ENCODE measurements around the gene TSPAN18. TPM values are rescaled to one million over a fixed set of nuclear protein-coding genes. Genes with fewer than 3 reads are reported as not detected.

TSPAN18 gene, protein sequence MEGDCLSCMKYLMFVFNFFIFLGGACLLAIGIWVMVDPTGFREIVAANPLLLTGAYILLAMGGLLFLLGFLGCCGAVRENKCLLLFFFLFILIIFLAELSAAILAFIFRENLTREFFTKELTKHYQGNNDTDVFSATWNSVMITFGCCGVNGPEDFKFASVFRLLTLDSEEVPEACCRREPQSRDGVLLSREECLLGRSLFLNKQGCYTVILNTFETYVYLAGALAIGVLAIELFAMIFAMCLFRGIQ
- total RNA-seq (2022; extraction: Qiagen RNA extraction): 2.6 to 3.6 TPM (median 3.5 TPM) in 5 replicates

DNA sequence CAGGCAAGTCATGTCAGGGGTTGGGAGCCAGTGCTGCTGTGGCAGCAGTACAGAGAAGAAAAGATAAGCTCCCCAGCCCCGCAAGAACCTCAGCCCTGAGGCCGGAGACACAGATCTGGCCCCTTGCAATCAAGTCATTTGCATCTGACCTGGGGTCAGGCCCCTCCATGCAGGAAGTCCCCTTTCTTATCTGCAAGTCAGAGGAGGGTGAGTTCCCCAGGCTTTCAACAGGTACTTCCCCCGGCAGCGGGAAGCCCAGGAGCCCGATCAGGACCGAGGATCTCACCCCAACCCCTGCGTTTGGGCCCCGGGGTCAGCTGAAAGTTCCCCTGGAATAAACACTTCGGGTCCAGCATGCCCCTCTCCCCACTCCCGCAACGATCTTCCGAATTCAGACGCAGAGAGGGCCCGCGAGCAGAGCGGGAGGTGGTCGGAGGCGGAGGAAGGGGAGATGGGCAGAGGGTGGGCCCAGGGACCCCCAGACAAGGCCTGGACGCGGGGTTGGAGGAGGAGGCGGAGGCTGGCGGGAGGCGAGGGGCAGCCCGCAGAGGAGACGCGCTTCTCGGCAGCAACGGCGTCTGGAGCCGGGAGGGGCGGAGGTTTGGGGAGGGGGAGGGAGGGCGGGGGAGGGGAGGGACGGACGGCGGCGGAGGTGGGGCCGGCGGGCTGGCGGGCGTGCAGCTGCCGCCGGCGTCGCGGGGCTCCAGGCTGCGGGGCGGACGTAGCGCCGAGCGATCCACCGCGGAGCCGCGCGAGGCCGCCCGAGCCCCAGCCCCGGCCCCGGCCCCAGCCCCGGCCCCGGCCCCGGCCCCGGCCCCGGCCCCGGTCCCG lies at the start of gene TSPAN18:
TSS of gene TSPAN18 (plus strand) at position 680 of the 831 bp plus-strand sequence. CDS start 179,455 bp downstream, outside the sequence.

GRCh38 chr11:44950625-44951476 lies 224.1 kb downstream of the TSPAN18 start, which contains the start of gene TP53I11:
Gene TP53I11, minus strand, starts transcription at chr11:44950883. Its CDS starts 12,548 bp downstream, at chr11:44938335.

Other genes starting within 250 kb of the TSPAN18 start
- gene CD82, start 161.3 kb upstream of the TSPAN18 start, total RNA-seq (2022; extraction: Qiagen RNA extraction): 4.3 to 7.7 TPM (median 5.3 TPM) in 5 replicates
- 36.6 to 48.4 TPM (median 40.8 TPM) in 5 replicates for gene TP53I11, start 223.9 kb downstream of the TSPAN18 start, total RNA-seq (2022; extraction: Qiagen RNA extraction)